HepG2 (cell line): Measurements from ENCODE around the gene HSD3B7. TPM values are rescaled to one million over a fixed set of nuclear protein-coding genes. Genes with fewer than 3 reads are reported as not detected.
A peak's percentile ranks its signal among the peaks of the same experiment; 100 is the strongest.

Experiments
- ARNT ChIP-seq: fragments of 450-650 bp; IDR thresholded peaks from 2 replicates; pipeline ENCODE4 v1.6.1; 2017
- CBX2 ChIP-seq, 2 experiments: fragments of 200-600 bp in 1 of 2; sonication (generic); formaldehyde crosslinking in 1 of 2; IDR thresholded peaks; 2 replicates each; pipeline versions ENCODE4 v1.7.0 to v1.8.1; 2018 to 2022; ENCODE audit warnings: low read depth in 2 of 2, low read length in 1 of 2, mild to moderate bottlenecking in 1 of 2, missing genetic modification reagents in 1 of 2
- CCAR2 ChIP-seq: fragments of 200-400 bp; formaldehyde crosslinking; optimal IDR thresholded peaks from 2 replicates; pipeline ENCODE3; 2018; ENCODE audit warnings: low read depth, mild to moderate bottlenecking, low read length, moderate library complexity
- EP300 ChIP-seq, 3 experiments: sonication (generic) in 1 of 3; formaldehyde crosslinking in 1 of 3; IDR thresholded peaks; 2 replicates each; pipeline versions ENCODE4 v1.5.1 to v1.6.1; 2011 to 2020; ENCODE audit warnings: low read depth in 2 of 3, low read length in 2 of 3, borderline replicate concordance in 1 of 3, improper control_type of control experiment in 1 of 3, mild to moderate bottlenecking in 1 of 3, missing genetic modification reagents in 1 of 3, moderate library complexity in 1 of 3
- FOXA3 ChIP-seq: IDR thresholded peaks from 2 replicates; pipeline ENCODE4 v1.6.1; 2016; ENCODE audit warnings: missing genetic modification reagents, missing compliant biosample characterization
- FOXK2 ChIP-seq: fragments of 450-650 bp; IDR thresholded peaks from 2 replicates; pipeline ENCODE4 v1.6.1; 2016
- HIVEP1 ChIP-seq: sonication (generic); formaldehyde crosslinking; IDR thresholded peaks from 2 replicates; pipeline ENCODE4 v1.4.0; 2020; ENCODE audit warnings: mild to moderate bottlenecking, missing genetic modification reagents
- HNF4A ChIP-seq: sonication (generic); formaldehyde crosslinking; IDR thresholded peaks from 2 replicates; pipeline ENCODE4 v1.4.0; 2020; ENCODE audit warnings: missing genetic modification reagents
- ISL2 ChIP-seq: sonication (generic); formaldehyde crosslinking; IDR thresholded peaks from 2 replicates; pipeline ENCODE4 v1.5.0; 2020; ENCODE audit warnings: missing genetic modification reagents
- MED13 ChIP-seq: sonication (generic); formaldehyde crosslinking; IDR thresholded peaks from 2 replicates; pipeline ENCODE4 v1.5.0; 2020; ENCODE audit warnings: missing genetic modification reagents
- NKX3-1 ChIP-seq: sonication (generic); formaldehyde crosslinking; IDR thresholded peaks from 2 replicates; pipeline ENCODE4 v1.5.0; 2020; ENCODE audit warnings: missing genetic modification reagents
- SMARCC2 ChIP-seq: fragments of 450-650 bp; IDR thresholded peaks from 2 replicates; pipeline ENCODE4 v1.6.1; 2017; ENCODE audit warnings: antibody characterized with exemption, mild to moderate bottlenecking
- SUZ12 ChIP-seq: fragments of 150-350 bp; IDR thresholded peaks from 2 replicates; pipeline ENCODE4 v1.6.1; 2014; ENCODE audit warnings: low read depth, low read length
- ZBTB21 ChIP-seq: sonication (generic); formaldehyde crosslinking; IDR thresholded peaks from 2 replicates; pipeline ENCODE4 v1.4.0; 2020; ENCODE audit warnings: missing genetic modification reagents
- ZBTB3 ChIP-seq: sonication (generic); formaldehyde crosslinking; IDR thresholded peaks from 2 replicates; pipeline ENCODE4 v1.4.0; 2020; ENCODE audit warnings: low read depth, mild to moderate bottlenecking, moderate library complexity, missing genetic modification reagents, borderline replicate concordance
- ZBTB44 ChIP-seq: sonication (generic); formaldehyde crosslinking; IDR thresholded peaks from 2 replicates; pipeline ENCODE4 v1.4.0; 2020; ENCODE audit warnings: missing genetic modification reagents
- ZFX ChIP-seq: sonication (generic); formaldehyde crosslinking; IDR thresholded peaks from 2 replicates; pipeline ENCODE4 v1.4.0; 2020; ENCODE audit warnings: mild to moderate bottlenecking, low read depth, missing genetic modification reagents, moderate library complexity
- ZNF292 ChIP-seq: sonication (generic); formaldehyde crosslinking; IDR thresholded peaks from 2 replicates; pipeline ENCODE4 v1.8.1; 2022; ENCODE audit warnings: mild to moderate bottlenecking, low read depth, missing genetic modification reagents, borderline replicate concordance
- ZNF3 ChIP-seq: IDR thresholded peaks from 2 replicates; pipeline ENCODE4 v1.7.0; 2017; ENCODE audit warnings: inconsistent platforms
- ZNF552 ChIP-seq: sonication (generic); formaldehyde crosslinking; IDR thresholded peaks from 2 replicates; pipeline ENCODE4 v1.9.0; 2022; ENCODE audit warnings: missing genetic modification reagents, mild to moderate bottlenecking, borderline replicate concordance
- ZNF562 ChIP-seq: sonication (generic); formaldehyde crosslinking; IDR thresholded peaks from 2 replicates; pipeline ENCODE4 v1.8.0; 2022; ENCODE audit warnings: missing genetic modification reagents, borderline replicate concordance
- ZNF569 ChIP-seq: sonication (generic); formaldehyde crosslinking; IDR thresholded peaks from 2 replicates; pipeline ENCODE4 v1.5.0; 2020; ENCODE audit warnings: mild to moderate bottlenecking, missing genetic modification reagents, moderate library complexity, borderline replicate concordance
- ZNF776 ChIP-seq: sonication (generic); formaldehyde crosslinking; IDR thresholded peaks from 2 replicates; pipeline ENCODE4 v1.4.0; 2020; ENCODE audit warnings: mild to moderate bottlenecking, missing genetic modification reagents
- ZNF782 ChIP-seq: sonication (generic); formaldehyde crosslinking; IDR thresholded peaks from 2 replicates; pipeline ENCODE4 v1.4.0; 2020; ENCODE audit warnings: missing genetic modification reagents, mild to moderate bottlenecking, borderline replicate concordance
- ZNF788 ChIP-seq: sonication (generic); formaldehyde crosslinking; IDR thresholded peaks from 2 replicates; pipeline ENCODE4 v1.5.0; 2020; ENCODE audit warnings: mild to moderate bottlenecking, missing genetic modification reagents, borderline replicate concordance
- ZNF839 ChIP-seq: sonication (generic); formaldehyde crosslinking; IDR thresholded peaks from 2 replicates; pipeline ENCODE4 v1.4.0; 2020; ENCODE audit warnings: missing genetic modification reagents, mild to moderate bottlenecking, borderline replicate concordance
- polyA plus RNA-seq, 8 experiments: library from polyadenylated mRNA; depleted of rRNA in 3 of 8; stranded (reverse) in 7 of 8; unstranded in 1 of 8; fragments of >200 nt; fragmentation: Illumina TruSeq in 4 of 8; extraction: Trizol in 4 of 8; gene quantifications; 2 replicates each; pipeline versions ENCODE4 v1.2.1 to v1.2.3, GENCODE V29; 2011 to 2016; ENCODE audit warnings: low read depth in 4 of 8, missing spikeins in 1 of 8, mixed read lengths in 1 of 8; ENCODE audit not compliant: insufficient read depth in 1 of 8
- total RNA-seq, 5 experiments: library from RNA; depleted of rRNA; stranded (reverse); fragments of >200 nt; fragmentation: Illumina TruSeq; extraction: Trizol; gene quantifications; 2 replicates each; pipeline ENCODE4 v1.2.3, GENCODE V29; 2016; ENCODE audit warnings: low read depth in 1 of 5
- TF ChIP-seq, protein P1 (sequence below): sonication (generic); formaldehyde crosslinking; IDR thresholded peaks from 2 replicates; pipeline ENCODE4 v1.4.0; 2020; ENCODE audit warnings: mild to moderate bottlenecking, missing genetic modification reagents
- TF ChIP-seq, protein P2 (sequence below): sonication (generic); formaldehyde crosslinking; IDR thresholded peaks from 2 replicates; pipeline ENCODE4 v1.9.0; 2021; ENCODE audit warnings: missing genetic modification reagents, mild to moderate bottlenecking, borderline replicate concordance

HSD3B7 gene
- total and polyA plus RNA-seq, 2 of the 13 experiments (the other 11 are each of a cell fraction or from before 2014, with no cell fraction given) = 32.9 to 69.7 TPM

GRCh38 chr16:30949650-30950515 lies 35.1 kb upstream of the HSD3B7 start (continued):
- peak; percentile 93; the same call in 1 of the 2 replicates for TF ChIP-seq ZNF782
- TF ChIP-seq, protein P1, sequence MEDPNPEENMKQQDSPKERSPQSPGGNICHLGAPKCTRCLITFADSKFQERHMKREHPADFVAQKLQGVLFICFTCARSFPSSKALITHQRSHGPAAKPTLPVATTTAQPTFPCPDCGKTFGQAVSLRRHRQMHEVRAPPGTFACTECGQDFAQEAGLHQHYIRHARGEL (CRISPR knock-in tag) = no peak
- 0 out of 2 replicates have a peak, but pooled peaks have one; percentile 54 for TF ChIP-seq ZBTB44
- no peak for TF ChIP-seq ARNT
- no peak for TF ChIP-seq SMARCC2
- TF ChIP-seq FOXA3 = peak; percentile 81
- TF ChIP-seq ZNF3 (CRISPR knock-in tag) = no peak
- TF ChIP-seq NKX3-1 (CRISPR knock-in tag) = peak; percentile 72; the same call in 1 of the 2 replicates
- TF ChIP-seq, protein P2, sequence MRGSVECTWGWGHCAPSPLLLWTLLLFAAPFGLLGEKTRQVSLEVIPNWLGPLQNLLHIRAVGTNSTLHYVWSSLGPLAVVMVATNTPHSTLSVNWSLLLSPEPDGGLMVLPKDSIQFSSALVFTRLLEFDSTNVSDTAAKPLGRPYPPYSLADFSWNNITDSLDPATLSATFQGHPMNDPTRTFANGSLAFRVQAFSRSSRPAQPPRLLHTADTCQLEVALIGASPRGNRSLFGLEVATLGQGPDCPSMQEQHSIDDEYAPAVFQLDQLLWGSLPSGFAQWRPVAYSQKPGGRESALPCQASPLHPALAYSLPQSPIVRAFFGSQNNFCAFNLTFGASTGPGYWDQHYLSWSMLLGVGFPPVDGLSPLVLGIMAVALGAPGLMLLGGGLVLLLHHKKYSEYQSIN (CRISPR knock-in tag) = no peak
- TF ChIP-seq CBX2 (IDR thresholded peaks at IDR 0.05; ENCODE audit: low read depth, low read length) = no peak
- TF ChIP-seq CBX2 (CRISPR knock-in tag; IDR thresholded peaks at IDR 0.05; ENCODE audit: low read depth) = no peak
- TF ChIP-seq HNF4A (CRISPR knock-in tag) = peak; percentile 74
- no peak; a peak in 1 of 4 replicates for TF ChIP-seq EP300 (IDR thresholded peaks at IDR 0.05; ENCODE audit: low read depth in 2 of 2, low read length in 2 of 2)
- peak; percentile 43 for TF ChIP-seq EP300 (CRISPR knock-in tag; IDR thresholded peaks at IDR 0.05; ENCODE audit: borderline replicate concordance)
- peak; percentile 98 for TF ChIP-seq ZNF788 (CRISPR knock-in tag)
- no peak for TF ChIP-seq ZNF776
- TF ChIP-seq ZNF292 (CRISPR knock-in tag) = peak; percentile 89
- TF ChIP-seq ISL2 (CRISPR knock-in tag) = no peak; the same call in 1 of the 2 replicates
- peak; percentile 64 for TF ChIP-seq CCAR2
- peak; percentile 55; the same call in 1 of the 2 replicates for TF ChIP-seq ZBTB3
- 0 out of 2 replicates have a peak, but pooled peaks have one; percentile 59 for TF ChIP-seq ZNF552 (CRISPR knock-in tag)
- TF ChIP-seq ZFX (CRISPR knock-in tag) = peak; percentile 89
- no peak for TF ChIP-seq FOXK2
- TF ChIP-seq HIVEP1 (CRISPR knock-in tag) = peak; percentile 90; the same call in 1 of the 2 replicates
- TF ChIP-seq ZNF569 (CRISPR knock-in tag) = peak; percentile 83; the same call in 1 of the 2 replicates
- TF ChIP-seq ZNF562 (CRISPR knock-in tag) = no peak
- TF ChIP-seq ZBTB21 (CRISPR knock-in tag) = peak; percentile 11; the same call in 1 of the 2 replicates
- no peak for TF ChIP-seq MED13 (CRISPR knock-in tag)
- no peak for TF ChIP-seq SUZ12
- TF ChIP-seq ZNF839 = no peak
